Spleen (tissue), 7 donors: ENCODE results near the gene GABRR2.

Experiments
- POLR2AphosphoS5 ChIP-seq, 3 donors: sonication (generic); formaldehyde crosslinking; IDR thresholded peaks; one replicate each; pipeline ENCODE4 v1.5.1; 2017; ENCODE audit warnings: antibody characterized with exemption in 3 of 3
- TF ChIP-seq, protein P1 (sequence below), 11 experiments: fragments of 200-600 bp in 7 of 11; fragments of 450-650 bp in 4 of 11; sonication (generic) in 4 of 11; IDR thresholded peaks in 8 of 11; conservative IDR thresholded peaks in 3 of 11; 1 replicate in 7 of 11; 2 replicates in 4 of 11; pipeline versions ENCODE4 v1.4.0 to v1.8.0; 2016 to 2021; ENCODE audit warnings: antibody characterized with exemption in 11 of 11, inconsistent platforms in 4 of 11, mild to moderate bottlenecking in 1 of 11
- donor health status: DM: no; HTN: no; CAD: no; lungs with moderate emphysema.
- donor health status: DM: no; HTN: no; CAD: no.
- donor health status: DM: no; HTN: no; CAD: no.

DNA sequence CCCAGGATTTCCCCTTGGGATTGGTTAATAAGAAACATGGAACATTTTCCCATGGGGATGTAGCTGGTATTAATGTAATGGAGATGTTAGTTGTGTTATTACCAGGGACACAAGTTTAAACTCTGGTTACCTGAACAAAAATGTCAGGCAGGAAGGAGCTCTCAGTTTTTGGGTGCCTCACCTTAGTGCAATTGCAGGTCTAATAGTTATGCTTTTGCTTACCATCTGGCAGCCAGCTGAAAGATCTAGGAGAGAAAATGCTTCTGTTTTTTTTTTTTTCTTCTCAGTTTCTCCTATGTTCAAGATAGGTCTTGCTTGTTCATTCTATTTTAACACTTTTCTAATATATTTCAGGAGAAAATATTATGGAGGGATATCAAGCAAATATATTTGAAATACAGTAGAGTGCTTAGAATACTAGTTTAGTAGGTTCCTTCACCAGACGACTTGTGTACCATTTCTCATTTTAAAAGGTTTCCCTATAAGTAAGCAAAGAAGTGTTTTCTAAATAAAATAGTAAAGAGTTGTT lies 41.6 kb upstream of the GABRR2 start:
- TF ChIP-seq, protein P1, sequence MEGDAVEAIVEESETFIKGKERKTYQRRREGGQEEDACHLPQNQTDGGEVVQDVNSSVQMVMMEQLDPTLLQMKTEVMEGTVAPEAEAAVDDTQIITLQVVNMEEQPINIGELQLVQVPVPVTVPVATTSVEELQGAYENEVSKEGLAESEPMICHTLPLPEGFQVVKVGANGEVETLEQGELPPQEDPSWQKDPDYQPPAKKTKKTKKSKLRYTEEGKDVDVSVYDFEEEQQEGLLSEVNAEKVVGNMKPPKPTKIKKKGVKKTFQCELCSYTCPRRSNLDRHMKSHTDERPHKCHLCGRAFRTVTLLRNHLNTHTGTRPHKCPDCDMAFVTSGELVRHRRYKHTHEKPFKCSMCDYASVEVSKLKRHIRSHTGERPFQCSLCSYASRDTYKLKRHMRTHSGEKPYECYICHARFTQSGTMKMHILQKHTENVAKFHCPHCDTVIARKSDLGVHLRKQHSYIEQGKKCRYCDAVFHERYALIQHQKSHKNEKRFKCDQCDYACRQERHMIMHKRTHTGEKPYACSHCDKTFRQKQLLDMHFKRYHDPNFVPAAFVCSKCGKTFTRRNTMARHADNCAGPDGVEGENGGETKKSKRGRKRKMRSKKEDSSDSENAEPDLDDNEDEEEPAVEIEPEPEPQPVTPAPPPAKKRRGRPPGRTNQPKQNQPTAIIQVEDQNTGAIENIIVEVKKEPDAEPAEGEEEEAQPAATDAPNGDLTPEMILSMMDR (IDR thresholded peaks at IDR 0.05 in 8 of 11, conservative IDR thresholded peaks at IDR 0.05 in 3 of 11) = no peak
- TF ChIP-seq POLR2AphosphoS5 (IDR thresholded peaks at IDR 0.05) = no peak
